ENCODE measurements around the gene NSF. TPM values are rescaled to one million over a fixed set of nuclear protein-coding genes. Genes with fewer than 3 reads are reported as not detected.
"Not testable (repeated sequence)": the region's sequence is repeated elsewhere in the genome, so short reads cannot be mapped to it uniquely, and the experiment has no call there.

Gene NSF
- total RNA-seq, 2 experiments from 2014 or later = 17.7 to 19.1 TPM

GRCh38 chr17:46652024-46652643 lies 61.7 kb downstream of the NSF start:
- H3K4me3 ChIP-seq (ENCODE audit: low read length); H3K4me1 ChIP-seq (ENCODE audit: insufficient read depth, low read length); H3K36me3 Mint-ChIP-seq (ENCODE audit: low read depth); H3K9me3 ChIP-seq (ENCODE audit: control insufficient read depth in 1 of 2, insufficient read depth in 1 of 2, low read length in 2 of 2); intact Hi-C loops (cut with DNase I, micrococcal nuclease); CTCF ChIA-PET; H3K9me3 Mint-ChIP-seq; H3K4me1 Mint-ChIP-seq (ENCODE audit: low read depth); H3K27ac Mint-ChIP-seq; H3K27me3 Mint-ChIP-seq; ATAC-seq (ENCODE audit: poor library complexity); POLR2A ChIA-PET; H3K27ac ChIP-seq (ENCODE audit: low read depth in 1 of 2, low read length in 2 of 2); H3K4me3 Mint-ChIP-seq; H3K36me3 ChIP-seq (ENCODE audit: insufficient read depth, low read length); DNase-seq; H3K27me3 ChIP-seq (ENCODE audit: control insufficient read depth in 1 of 2, insufficient read depth in 2 of 2, low read length in 2 of 2): not testable (repeated sequence)

GRCh38 chr17:46658235-46658634 lies 67.8 kb downstream of the NSF start:
- H3K4me3 Mint-ChIP-seq; H3K9me3 Mint-ChIP-seq; H3K36me3 Mint-ChIP-seq (ENCODE audit: low read depth); H3K27me3 Mint-ChIP-seq; CTCF ChIA-PET; H3K36me3 ChIP-seq (ENCODE audit: insufficient read depth, low read length); H3K27ac ChIP-seq (ENCODE audit: low read depth in 1 of 2, low read length in 2 of 2); H3K27ac Mint-ChIP-seq; H3K27me3 ChIP-seq (ENCODE audit: control insufficient read depth in 1 of 2, insufficient read depth in 2 of 2, low read length in 2 of 2); POLR2A ChIA-PET; H3K4me3 ChIP-seq (ENCODE audit: low read length); DNase-seq; intact Hi-C loops (cut with DNase I, micrococcal nuclease); H3K4me1 Mint-ChIP-seq (ENCODE audit: low read depth); H3K9me3 ChIP-seq (ENCODE audit: control insufficient read depth in 1 of 2, insufficient read depth in 1 of 2, low read length in 2 of 2); H3K4me1 ChIP-seq (ENCODE audit: insufficient read depth, low read length); ATAC-seq (ENCODE audit: poor library complexity): not testable (repeated sequence)

DNA sequence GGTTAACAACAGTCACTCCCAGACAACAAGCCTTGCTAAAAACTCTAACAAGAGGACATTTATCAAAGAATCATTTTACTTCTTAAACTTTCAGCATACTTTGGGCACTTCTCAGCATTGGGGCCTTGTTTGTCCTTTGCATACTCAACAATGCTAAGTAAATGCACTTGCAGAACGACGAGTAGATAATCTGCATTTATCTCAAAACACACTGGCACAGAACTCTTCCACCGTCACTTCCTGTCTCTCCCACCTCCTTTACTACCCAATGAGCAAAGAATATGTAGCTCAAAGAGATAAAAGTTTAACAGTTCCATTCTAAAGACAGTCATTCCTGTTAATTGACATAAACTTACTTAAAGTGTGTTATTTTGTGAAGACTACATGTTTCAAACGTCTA lies 69.2 kb downstream of the NSF start:
- H3K27ac ChIP-seq (ENCODE audit: low read depth in 1 of 2, low read length in 2 of 2); ATAC-seq (ENCODE audit: poor library complexity); intact Hi-C loops (cut with DNase I, micrococcal nuclease); H3K27me3 ChIP-seq (ENCODE audit: control insufficient read depth in 1 of 2, insufficient read depth in 2 of 2, low read length in 2 of 2); H3K4me1 Mint-ChIP-seq (ENCODE audit: low read depth); H3K27ac Mint-ChIP-seq; H3K4me1 ChIP-seq (ENCODE audit: insufficient read depth, low read length); H3K9me3 Mint-ChIP-seq; H3K27me3 Mint-ChIP-seq; POLR2A ChIA-PET; CTCF ChIA-PET; H3K36me3 ChIP-seq (ENCODE audit: insufficient read depth, low read length); H3K4me3 Mint-ChIP-seq; H3K4me3 ChIP-seq (ENCODE audit: low read length); H3K9me3 ChIP-seq (ENCODE audit: control insufficient read depth in 1 of 2, insufficient read depth in 1 of 2, low read length in 2 of 2); DNase-seq; H3K36me3 Mint-ChIP-seq (ENCODE audit: low read depth): not testable (repeated sequence)

GRCh38 chr17:46663123-46663522 lies 72.7 kb downstream of the NSF start:
- CTCF ChIA-PET = not testable (repeated sequence)

GRCh38 chr17:46663552-46663951 lies 73.1 kb downstream of the NSF start:
- H3K9me3 Mint-ChIP-seq; ATAC-seq (ENCODE audit: poor library complexity): not testable (repeated sequence)

More at GRCh38 chr17:46663123-46663522, 72.7 kb downstream of the NSF start:
- H3K27me3 Mint-ChIP-seq; H3K27me3 ChIP-seq (ENCODE audit: control insufficient read depth in 1 of 2, insufficient read depth in 2 of 2, low read length in 2 of 2); H3K4me3 ChIP-seq (ENCODE audit: low read length); ATAC-seq (ENCODE audit: poor library complexity); H3K9me3 ChIP-seq (ENCODE audit: control insufficient read depth in 1 of 2, insufficient read depth in 1 of 2, low read length in 2 of 2); H3K36me3 ChIP-seq (ENCODE audit: insufficient read depth, low read length); DNase-seq; H3K4me3 Mint-ChIP-seq; H3K4me1 Mint-ChIP-seq (ENCODE audit: low read depth); intact Hi-C loops (cut with DNase I, micrococcal nuclease); H3K9me3 Mint-ChIP-seq; H3K27ac Mint-ChIP-seq; H3K4me1 ChIP-seq (ENCODE audit: insufficient read depth, low read length); H3K27ac ChIP-seq (ENCODE audit: low read depth in 1 of 2, low read length in 2 of 2); POLR2A ChIA-PET; H3K36me3 Mint-ChIP-seq (ENCODE audit: low read depth): not testable (repeated sequence)

GRCh38 chr17:46665969-46666368 lies 75.5 kb downstream of the NSF start:
- H3K4me1 Mint-ChIP-seq (ENCODE audit: low read depth); H3K4me3 ChIP-seq (ENCODE audit: low read length); H3K27me3 Mint-ChIP-seq; H3K4me1 ChIP-seq (ENCODE audit: insufficient read depth, low read length); H3K9me3 Mint-ChIP-seq; H3K27me3 ChIP-seq (ENCODE audit: control insufficient read depth in 1 of 2, insufficient read depth in 2 of 2, low read length in 2 of 2); H3K36me3 Mint-ChIP-seq (ENCODE audit: low read depth); H3K4me3 Mint-ChIP-seq; H3K27ac Mint-ChIP-seq; H3K36me3 ChIP-seq (ENCODE audit: insufficient read depth, low read length); intact Hi-C loops (cut with DNase I, micrococcal nuclease); H3K27ac ChIP-seq (ENCODE audit: low read depth in 1 of 2, low read length in 2 of 2); POLR2A ChIA-PET; CTCF ChIA-PET; H3K9me3 ChIP-seq (ENCODE audit: control insufficient read depth in 1 of 2, insufficient read depth in 1 of 2, low read length in 2 of 2); ATAC-seq (ENCODE audit: poor library complexity): not testable (repeated sequence)
- peak in 1 of 14 experiments; percentile 0 for DNase-seq

More at GRCh38 chr17:46663552-46663951, 73.1 kb downstream of the NSF start:
- H3K36me3 Mint-ChIP-seq (ENCODE audit: low read depth); intact Hi-C loops (cut with DNase I, micrococcal nuclease); H3K9me3 ChIP-seq (ENCODE audit: control insufficient read depth in 1 of 2, insufficient read depth in 1 of 2, low read length in 2 of 2); DNase-seq; CTCF ChIA-PET; H3K4me1 ChIP-seq (ENCODE audit: insufficient read depth, low read length); H3K4me1 Mint-ChIP-seq (ENCODE audit: low read depth); H3K27ac Mint-ChIP-seq; H3K36me3 ChIP-seq (ENCODE audit: insufficient read depth, low read length); H3K4me3 Mint-ChIP-seq; H3K27ac ChIP-seq (ENCODE audit: low read depth in 1 of 2, low read length in 2 of 2); H3K4me3 ChIP-seq (ENCODE audit: low read length); H3K27me3 Mint-ChIP-seq; POLR2A ChIA-PET; H3K27me3 ChIP-seq (ENCODE audit: control insufficient read depth in 1 of 2, insufficient read depth in 2 of 2, low read length in 2 of 2): not testable (repeated sequence)

- H3K27ac ChIP-seq (ENCODE audit: low read depth in 1 of 2, low read length in 2 of 2); POLR2A ChIA-PET; ATAC-seq (ENCODE audit: poor library complexity); H3K36me3 Mint-ChIP-seq (ENCODE audit: low read depth); H3K27ac Mint-ChIP-seq; intact Hi-C loops (cut with DNase I, micrococcal nuclease); H3K36me3 ChIP-seq (ENCODE audit: insufficient read depth, low read length); H3K4me3 Mint-ChIP-seq; H3K9me3 Mint-ChIP-seq; H3K4me1 ChIP-seq (ENCODE audit: insufficient read depth, low read length); H3K9me3 ChIP-seq (ENCODE audit: control insufficient read depth in 1 of 2, insufficient read depth in 1 of 2, low read length in 2 of 2); H3K4me3 ChIP-seq (ENCODE audit: low read length); H3K27me3 ChIP-seq (ENCODE audit: control insufficient read depth in 1 of 2, insufficient read depth in 2 of 2, low read length in 2 of 2); DNase-seq; H3K4me1 Mint-ChIP-seq (ENCODE audit: low read depth); H3K27me3 Mint-ChIP-seq; CTCF ChIA-PET: not testable (repeated sequence)
These were observed 80.3 kb downstream of the NSF start for GRCh38 chr17:46670789-46671188.
